SJCRH30 (cell line): ENCODE results near the gene RCSD1. TPM values are rescaled to one million over a fixed set of nuclear protein-coding genes. Genes with fewer than 3 reads are reported as not detected.
"Not testable (repeated sequence)": the region's sequence is repeated elsewhere in the genome, so short reads cannot be mapped to it uniquely, and the experiment has no call there.

ENCODE experiments used
- DNase-seq, 2 experiments: peaks; one replicate each; pipeline ENCODE4 v3.0.0-alpha.2; 2015 to 2020
- H3K27ac ChIP-seq: fragments of 250-450 bp; sonication (Bioruptor Pico); 2 replicates; pipeline ENCODE4 v1.5.1; 2020; ENCODE audit warnings: mild to moderate bottlenecking, moderate library complexity
- H3K27me3 ChIP-seq: fragments of 250-450 bp; sonication (Bioruptor Pico); 2 replicates; pipeline ENCODE4 v1.5.1; 2020; ENCODE audit warnings: mild to moderate bottlenecking, moderate library complexity
- H3K36me3 ChIP-seq: fragments of 250-450 bp; sonication (Bioruptor Pico); 2 replicates; pipeline ENCODE4 v1.5.1; 2020; ENCODE audit warnings: mild to moderate bottlenecking, moderate library complexity
- H3K4me1 ChIP-seq: fragments of 250-450 bp; sonication (Bioruptor Pico); 2 replicates; pipeline ENCODE4 v1.5.1; 2020; ENCODE audit warnings: mild to moderate bottlenecking, moderate library complexity
- H3K4me3 ChIP-seq: fragments of 250-450 bp; sonication (Bioruptor Pico); 2 replicates; pipeline ENCODE4 v1.5.1; 2020; ENCODE audit warnings: mild to moderate bottlenecking, moderate library complexity
- H3K9me3 ChIP-seq: fragments of 250-450 bp; sonication (Bioruptor Pico); replicated peaks from 2 replicates; pipeline ENCODE4 v1.5.1; 2020; ENCODE audit warnings: mild to moderate bottlenecking, moderate library complexity
- total RNA-seq: library from RNA; depleted of rRNA; stranded (reverse); fragments of >200 nt; shearing (Covaris generic); gene quantifications from 2 replicates; pipeline ENCODE4 v1.2.3, GENCODE V29; 2014

The RCSD1 gene
- total RNA-seq, 1 experiment from 2014 or later = 0.16 TPM

- DNase-seq = peak; percentile 50 to 69
- Histone ChIP-seq H3K27ac (peak overlapping the region; percentile 40; the same call in 1 of the 2 replicates), H3K4me3 (peak overlapping the region; percentile 90)
These were observed 92.3 kb downstream of the RCSD1 start for GRCh38 chr1:167722152-167722869.

GRCh38 chr1:167722870-167723251, 92.8 kb downstream of the RCSD1 start:
- Histone ChIP-seq H3K9me3 (no peaks in the 10 kb centered on the region), H3K36me3 (no peaks in the 10 kb centered on the region), H3K27me3 (no peaks in the 10 kb centered on the region), H3K4me1 (peaks cover 4% of the 10 kb centered on the region; the same call in 1 of the 2 replicates), H3K27ac (peak overlapping the region; percentile 40; the same call in 1 of the 2 replicates), H3K4me3 (peak overlapping the region; percentile 90)
- no peak for DNase-seq

More at GRCh38 chr1:167722152-167722869, 92.3 kb downstream of the RCSD1 start:
- no peaks in the 10 kb centered on the region for H3K9me3 ChIP-seq
- peaks cover 4% of the 10 kb centered on the region; the same call in 1 of the 2 replicates for H3K4me1 ChIP-seq
- H3K27me3 ChIP-seq = no peaks in the 10 kb centered on the region
- no peaks in the 10 kb centered on the region for H3K36me3 ChIP-seq

GRCh38 chr1:167723707-167724323, 93.8 kb downstream of the RCSD1 start:
- H3K27me3 ChIP-seq = no peaks in the 10 kb centered on the region
- H3K9me3 ChIP-seq = no peaks in the 10 kb centered on the region
- H3K36me3 ChIP-seq = no peaks in the 10 kb centered on the region
- no peak overlapping the region for H3K4me3 ChIP-seq
- peaks cover 4% of the 10 kb centered on the region; the same call in 1 of the 2 replicates for H3K4me1 ChIP-seq
- no peak overlapping the region for H3K27ac ChIP-seq
- no peak for DNase-seq

GRCh38 chr1:167726008-167726407, 96.0 kb downstream of the RCSD1 start:
- DNase-seq = no peak
- Histone ChIP-seq H3K27ac (no peak overlapping the region), H3K4me1 (peaks cover 4% of the 10 kb centered on the region; the same call in 1 of the 2 replicates), H3K4me3 (no peak overlapping the region), H3K36me3 (no peaks in the 10 kb centered on the region), H3K9me3 (no peaks in the 10 kb centered on the region), H3K27me3 (no peaks in the 10 kb centered on the region)

GRCh38 chr1:167728818-167729410, 98.9 kb downstream of the RCSD1 start:
- Histone ChIP-seq H3K27ac (no peak overlapping the region), H3K9me3 (no peaks in the 10 kb centered on the region; the same call in 1 of the 2 replicates), H3K27me3 (no peaks in the 10 kb centered on the region), H3K4me3 (no peak overlapping the region), H3K36me3 (no peaks in the 10 kb centered on the region), H3K4me1 (no peaks in the 10 kb centered on the region)
- DNase-seq = no peak

- H3K4me1 ChIP-seq = no peaks in the 10 kb centered on the region
These were observed 104.2 kb downstream of the RCSD1 start for GRCh38 chr1:167734227-167734626.

GRCh38 chr1:167734841-167735240, 104.8 kb downstream of the RCSD1 start:
- Histone ChIP-seq H3K9me3 (no peaks in the 10 kb centered on the region; the same call in 1 of the 2 replicates), H3K4me3 (no peak overlapping the region), H3K4me1 (no peaks in the 10 kb centered on the region), H3K36me3 (peaks cover 3% of the 10 kb centered on the region; the same call in 1 of the 2 replicates), H3K27me3 (no peaks in the 10 kb centered on the region), H3K27ac (no peak overlapping the region)
- DNase-seq = no peak

More at GRCh38 chr1:167734227-167734626, 104.2 kb downstream of the RCSD1 start:
- Histone ChIP-seq H3K27me3 (no peaks in the 10 kb centered on the region), H3K9me3 (no peaks in the 10 kb centered on the region; the same call in 1 of the 2 replicates), H3K4me3 (no peak overlapping the region), H3K36me3 (peaks cover 3% of the 10 kb centered on the region; the same call in 1 of the 2 replicates), H3K27ac (no peak overlapping the region)
- no peak for DNase-seq

GRCh38 chr1:167737169-167737568, 107.1 kb downstream of the RCSD1 start:
- no peak overlapping the region for H3K27ac ChIP-seq
- H3K27me3 ChIP-seq = no peaks in the 10 kb centered on the region
- H3K36me3 ChIP-seq = peaks cover 3% of the 10 kb centered on the region; the same call in 1 of the 2 replicates
- H3K4me3 ChIP-seq = no peak overlapping the region
- DNase-seq = no peak
- no peaks in the 10 kb centered on the region; the same call in 1 of the 2 replicates for H3K9me3 ChIP-seq
- no peaks in the 10 kb centered on the region for H3K4me1 ChIP-seq

GRCh38 chr1:167738158-167738557, 108.1 kb downstream of the RCSD1 start:
- Histone ChIP-seq H3K9me3 (no peaks in the 10 kb centered on the region; the same call in 1 of the 2 replicates), H3K4me1 (peaks cover 4% of the 10 kb centered on the region; the same call in 1 of the 2 replicates), H3K27ac (no peak overlapping the region), H3K4me3 (no peak overlapping the region), H3K27me3 (no peaks in the 10 kb centered on the region), H3K36me3 (peaks cover 3% of the 10 kb centered on the region; the same call in 1 of the 2 replicates)
- DNase-seq = no peak

GRCh38 chr1:167739752-167740151, 109.7 kb downstream of the RCSD1 start:
- peaks cover 4% of the 10 kb centered on the region; the same call in 1 of the 2 replicates for H3K4me1 ChIP-seq
- no peaks in the 10 kb centered on the region for H3K9me3 ChIP-seq
- H3K36me3 ChIP-seq = peaks cover 3% of the 10 kb centered on the region; the same call in 1 of the 2 replicates
- no peaks in the 10 kb centered on the region for H3K27me3 ChIP-seq
- H3K27ac ChIP-seq = no peak overlapping the region
- DNase-seq = no peak
- H3K4me3 ChIP-seq = no peak overlapping the region

GRCh38 chr1:167741103-167741502, 111.1 kb downstream of the RCSD1 start:
- not testable (repeated sequence) for H3K9me3 ChIP-seq, H3K36me3 ChIP-seq, H3K27ac ChIP-seq, H3K4me3 ChIP-seq, DNase-seq, H3K27me3 ChIP-seq, H3K4me1 ChIP-seq

GRCh38 chr1:167742392-167743057, 112.5 kb downstream of the RCSD1 start:
- not testable (repeated sequence) for H3K4me3 ChIP-seq, H3K27ac ChIP-seq, H3K4me1 ChIP-seq, H3K36me3 ChIP-seq, H3K9me3 ChIP-seq, H3K27me3 ChIP-seq, DNase-seq

GRCh38 chr1:167744901-167745300, 114.9 kb downstream of the RCSD1 start:
- H3K4me1 ChIP-seq = peaks cover 6% of the 10 kb centered on the region; the same call in 1 of the 2 replicates
- no peaks in the 10 kb centered on the region for H3K36me3 ChIP-seq
- H3K9me3 ChIP-seq = no peaks in the 10 kb centered on the region
- H3K27ac ChIP-seq = no peak overlapping the region
- no peak for DNase-seq
- H3K27me3 ChIP-seq = no peaks in the 10 kb centered on the region
- H3K4me3 ChIP-seq = no peak overlapping the region

GRCh38 chr1:167746013-167746672, 116.1 kb downstream of the RCSD1 start:
- no peaks in the 10 kb centered on the region for H3K9me3 ChIP-seq
- H3K36me3 ChIP-seq = no peaks in the 10 kb centered on the region
- H3K27ac ChIP-seq = no peak overlapping the region
- no peaks in the 10 kb centered on the region for H3K27me3 ChIP-seq
- H3K4me3 ChIP-seq = no peak overlapping the region
- DNase-seq = no peak
- H3K4me1 ChIP-seq = peaks cover 6% of the 10 kb centered on the region; the same call in 1 of the 2 replicates
